ENCODE results near the gene FOXL1. TPM values are rescaled to one million over a fixed set of nuclear protein-coding genes. Genes with fewer than 3 reads are reported as not detected.

FOXL1 gene
- total and polyA plus RNA-seq, 10 donors: 0.03 to 0.29 (median 0.07) TPM; not detected in 7

DNA sequence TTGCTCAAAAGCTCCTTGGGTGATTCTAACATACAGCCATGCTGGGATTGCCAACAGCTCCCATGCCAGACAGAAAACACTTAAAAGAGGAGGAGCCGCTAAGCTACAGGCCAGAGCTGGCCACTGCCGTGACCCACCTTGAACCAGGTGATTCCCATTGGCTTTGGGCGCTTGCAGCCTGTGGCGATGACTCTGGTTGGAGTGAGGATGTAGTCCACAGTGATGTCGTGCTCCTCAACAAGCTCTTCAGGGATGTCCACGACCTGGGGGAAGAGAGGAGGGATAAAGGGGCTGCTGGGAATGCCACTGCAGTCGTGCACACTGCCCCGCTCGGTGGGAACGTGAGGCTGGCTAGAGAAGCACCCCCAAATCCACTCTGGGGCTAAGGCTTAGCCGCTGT lies 36.8 kb upstream of the FOXL1 start:
- TF ChIP-seq CTCF (IDR thresholded peaks at IDR 0.05 in 8 of 11, conservative IDR thresholded peaks at IDR 0.05 in 3 of 11): no peak
- no peak for TF ChIP-seq POLR2AphosphoS5 (IDR thresholded peaks at IDR 0.05)
- TF ChIP-seq POLR2A (IDR thresholded peaks at IDR 0.05): no peak
- intact Hi-C loops (cut with DNase I; ENCODE audit: low total_unique reads): no loop called here
- 87 to 97% (median 92%) methylated on average over 10 to 11 of the region's 11 CpGs for WGBS, 5 donors

GRCh38 chr16:86542756-86543750 lies 35.3 kb upstream of the FOXL1 start:
- intact Hi-C loops (cut with DNase I; ENCODE audit: low total_unique reads): no loop called here
- H3K27ac ChIP-seq: no peak overlapping the region
- TF ChIP-seq CTCF (IDR thresholded peaks at IDR 0.05 in 8 of 11, conservative IDR thresholded peaks at IDR 0.05 in 3 of 11) (no peak), POLR2AphosphoS5 (IDR thresholded peaks at IDR 0.05) (no peak), POLR2A (IDR thresholded peaks at IDR 0.05) (no peak)
- no peaks in the 10 kb centered on the region for H3K4me1 ChIP-seq
- H3K4me3 ChIP-seq: no peak overlapping the region
- WGBS, 5 donors: 88 to 92% (median 91%) methylated on average over 21 of the region's 21 CpGs
- no peaks in the 10 kb centered on the region for H3K9me3 ChIP-seq
- H3K27me3 ChIP-seq (replicated peaks in 1 of 7): no peaks in the 10 kb centered on the region
- DNase-seq: no peak
- H3K36me3 ChIP-seq: peaks cover 0 to 100% (median 77%) of the 10 kb centered on the region in 6 donors

More for the DNA sequence above, 36.8 kb upstream of the FOXL1 start:
- Histone ChIP-seq H3K4me1 (no peaks in the 10 kb centered on the region), H3K4me3 (no peak overlapping the region), H3K27ac (no peak overlapping the region), H3K9me3 (no peaks in the 10 kb centered on the region), H3K27me3 (replicated peaks in 1 of 7) (no peaks in the 10 kb centered on the region), H3K36me3 (peaks cover 0 to 100% (median 82%) of the 10 kb centered on the region in 6 donors)
- peak; percentile 68 for DNase-seq

GRCh38 chr16:86545481-86545880 lies 32.9 kb upstream of the FOXL1 start:
- TF ChIP-seq CTCF (IDR thresholded peaks at IDR 0.05 in 8 of 11, conservative IDR thresholded peaks at IDR 0.05 in 3 of 11) (no peak), POLR2A (IDR thresholded peaks at IDR 0.05) (no peak), POLR2AphosphoS5 (IDR thresholded peaks at IDR 0.05) (no peak)
- H3K4me3 ChIP-seq: no peak overlapping the region
- no peaks in the 10 kb centered on the region for H3K27me3 ChIP-seq (replicated peaks in 1 of 7)
- no peak for DNase-seq
- no peaks in the 10 kb centered on the region for H3K4me1 ChIP-seq
- no peak overlapping the region for H3K27ac ChIP-seq
- H3K36me3 ChIP-seq: peaks cover 0 to 100% (median 70%) of the 10 kb centered on the region in 6 donors
- intact Hi-C loops (cut with DNase I; ENCODE audit: low total_unique reads): no loop called here
- WGBS, 5 donors: 75 to 91% (median 87%) methylated on average over 12 of the region's 12 CpGs
- no peaks in the 10 kb centered on the region for H3K9me3 ChIP-seq

- Histone ChIP-seq H3K27me3 (replicated peaks in 1 of 7) (no peaks in the 10 kb centered on the region), H3K4me3 (no peak overlapping the region), H3K9me3 (no peaks in the 10 kb centered on the region), H3K27ac (no peak overlapping the region), H3K4me1 (no peaks in the 10 kb centered on the region), H3K36me3 (peaks cover 0 to 100% (median 69%) of the 10 kb centered on the region in 6 donors)
- no peak for TF ChIP-seq POLR2AphosphoS5 (IDR thresholded peaks at IDR 0.05)
- no peak for TF ChIP-seq POLR2A (IDR thresholded peaks at IDR 0.05)
- no peak for TF ChIP-seq CTCF (IDR thresholded peaks at IDR 0.05 in 8 of 11, conservative IDR thresholded peaks at IDR 0.05 in 3 of 11)
- 94 to 96% (median 95%) methylated on average over 19 of the region's 19 CpGs for WGBS, 5 donors
- DNase-seq: no peak
- intact Hi-C loops (cut with DNase I; ENCODE audit: low total_unique reads): no loop called here
Measured at GRCh38 chr16:86545954-86546637, 32.3 kb upstream of the FOXL1 start.
